Measurements from ENCODE around the gene ZSCAN2.
A peak's percentile ranks its signal among the peaks of the same experiment; 100 is the strongest.

The ZSCAN2 gene

DNA sequence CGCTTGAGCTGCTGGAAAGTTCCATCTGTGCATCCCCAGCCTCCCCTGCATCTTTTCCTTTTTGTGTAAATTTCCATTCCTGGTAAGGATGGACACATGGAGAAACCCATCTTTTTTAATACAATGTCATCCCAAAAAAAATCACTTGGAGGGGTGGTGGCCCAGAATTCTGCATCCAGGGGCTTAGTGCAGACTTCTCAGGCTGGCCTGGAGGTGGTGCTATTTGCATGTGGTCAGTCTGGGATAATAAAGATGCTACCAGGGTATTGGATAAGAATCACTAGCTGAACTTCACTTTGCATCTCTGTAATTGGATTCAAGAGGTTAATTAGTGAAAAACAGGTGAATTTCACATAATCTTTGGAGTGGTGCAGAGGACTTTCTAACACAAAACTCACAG lies 1.8 kb upstream of the ZSCAN2 start:
- DNase-seq = peak; percentile 26 to 59 (median 55)

DNA sequence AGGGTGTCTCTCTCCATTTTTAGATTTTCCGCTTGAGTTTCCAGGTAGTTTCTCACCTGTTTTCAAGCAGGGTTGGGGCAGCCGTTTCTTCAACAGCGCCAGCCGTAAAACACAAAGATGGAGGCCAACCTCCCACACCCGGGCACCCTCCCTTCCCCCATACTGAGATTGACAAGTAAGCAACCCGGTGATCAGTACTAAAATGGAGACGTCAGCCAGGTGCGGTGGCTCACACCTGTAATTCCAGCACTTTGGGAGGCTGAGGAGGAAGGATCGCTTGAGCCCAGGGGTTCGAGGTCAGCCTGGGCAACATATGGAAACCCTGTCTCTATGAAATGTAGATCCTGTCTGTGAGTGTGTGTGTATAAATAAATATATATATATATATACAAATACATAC lies 903 bp upstream of the ZSCAN2 start:
- no peak for DNase-seq

DNA sequence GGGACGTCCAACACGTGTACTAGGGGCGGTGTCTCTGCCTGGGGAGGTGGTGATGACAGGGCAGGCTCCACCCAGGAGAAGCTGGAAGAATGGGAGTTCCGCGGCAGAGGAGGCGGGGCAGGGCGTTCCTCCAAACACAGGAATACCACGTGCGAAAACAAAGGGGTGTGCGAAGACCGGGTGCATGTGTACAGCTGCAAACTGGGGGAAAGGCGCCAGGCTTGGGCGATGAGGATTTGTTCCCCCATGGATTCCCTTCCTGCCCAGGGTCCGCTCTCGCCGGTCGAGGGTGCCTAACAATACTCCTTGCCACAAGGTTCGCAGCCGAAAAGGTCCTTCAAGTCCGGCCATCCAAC lies 500 bp upstream of the ZSCAN2 start:
- DNase-seq = peak; percentile 88 to 95 (median 94)

DNA sequence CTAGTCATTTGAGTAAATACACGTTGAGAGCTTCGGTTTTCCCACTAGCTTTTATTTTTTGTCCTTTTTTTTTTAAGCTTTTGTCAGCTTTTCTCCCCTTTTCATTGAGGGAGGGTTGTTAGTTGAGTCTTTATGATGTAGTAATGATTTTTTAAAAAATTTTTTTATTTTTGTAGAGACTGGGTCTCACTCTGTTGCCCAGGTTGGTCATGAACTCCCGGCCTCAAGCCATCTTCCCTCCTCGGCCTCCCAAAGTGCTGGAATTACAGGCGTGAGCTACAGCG lies 688 bp downstream of the ZSCAN2 start:
- DNase-seq = no peak

DNA sequence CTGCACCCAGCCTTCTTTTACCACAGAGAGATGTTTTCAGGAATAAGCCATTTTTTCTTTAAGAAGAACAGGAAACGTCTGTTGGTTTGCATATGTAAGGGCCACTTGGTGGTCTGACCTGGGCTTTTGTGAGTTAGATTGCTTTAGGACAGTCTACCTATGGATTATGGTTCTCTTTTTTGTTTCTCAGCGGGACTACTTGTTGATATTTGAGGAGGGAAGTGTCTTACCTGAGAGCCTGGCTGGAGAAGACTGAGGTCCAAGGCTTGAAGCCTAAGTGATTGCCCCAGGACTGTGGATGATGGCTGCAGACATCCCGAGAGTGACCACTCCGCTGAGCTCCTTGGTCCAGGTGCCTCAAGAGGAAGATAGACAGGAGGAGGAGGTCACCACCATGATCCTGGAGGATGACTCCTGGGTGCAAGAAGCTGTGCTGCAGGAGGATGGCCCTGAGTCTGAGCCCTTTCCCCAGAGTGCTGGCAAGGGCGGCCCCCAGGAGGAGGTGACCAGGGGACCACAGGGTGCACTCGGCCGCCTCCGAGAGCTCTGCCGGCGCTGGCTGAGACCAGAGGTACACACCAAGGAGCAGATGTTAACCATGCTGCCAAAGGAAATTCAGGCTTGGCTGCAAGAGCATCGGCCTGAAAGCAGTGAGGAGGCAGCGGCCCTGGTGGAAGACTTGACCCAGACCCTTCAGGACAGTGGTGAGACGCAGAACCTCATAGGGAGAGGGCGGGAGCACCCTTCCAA lies 3.0 kb downstream of the ZSCAN2 start:
- no peak for DNase-seq

DNA sequence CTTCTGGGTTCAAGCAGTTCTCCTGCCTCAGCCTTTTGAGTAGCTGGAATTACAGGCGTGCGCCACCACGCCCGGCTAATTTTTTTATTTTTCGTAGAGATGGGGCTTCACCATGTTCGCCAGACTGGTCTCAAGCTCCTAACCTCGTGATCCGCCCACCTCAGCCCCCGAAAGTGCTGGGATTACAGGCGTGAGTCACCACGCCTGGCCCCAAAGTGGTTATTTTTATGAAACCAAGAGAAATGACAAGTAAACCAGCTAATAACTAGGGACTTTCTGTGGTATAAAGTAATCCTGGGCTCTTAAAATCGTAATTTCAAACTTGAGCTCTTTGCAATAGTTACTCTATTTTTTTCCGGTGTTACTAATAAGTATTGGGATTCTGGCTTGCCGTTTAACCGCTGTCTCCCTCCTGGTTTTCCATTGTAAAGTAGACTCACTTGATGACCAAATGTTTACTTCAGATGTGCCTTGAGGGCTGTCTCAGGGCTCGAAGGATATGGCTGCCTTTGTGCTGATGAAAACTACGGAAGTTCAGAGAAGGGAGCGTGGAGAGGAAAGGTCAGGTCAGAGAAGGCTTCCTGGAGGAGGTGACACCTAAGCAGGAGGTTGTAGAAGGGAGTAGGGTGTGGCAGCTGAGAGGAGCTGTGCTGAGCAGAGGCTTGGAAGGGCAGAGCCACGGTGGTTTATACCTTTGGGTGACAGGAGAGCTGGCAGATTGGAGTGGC lies 4.2 kb downstream of the ZSCAN2 start:
- DNase-seq = no peak

DNA sequence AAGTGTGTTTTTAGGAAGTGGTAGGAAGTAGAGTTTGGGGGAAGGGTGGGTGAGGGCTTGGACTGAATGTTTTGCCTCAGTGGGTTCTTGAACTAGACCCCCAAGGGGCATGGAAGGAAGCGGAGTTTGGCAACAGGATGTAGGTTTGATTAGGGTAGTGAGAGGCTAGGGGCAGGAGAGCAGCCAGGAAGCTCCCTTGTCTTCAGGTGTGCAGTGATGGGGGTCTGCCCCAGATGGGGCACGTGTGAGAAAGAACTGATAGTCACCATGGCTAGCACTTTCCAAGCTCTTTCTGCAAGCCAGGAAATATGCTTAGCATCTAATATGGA lies 4.7 kb downstream of the ZSCAN2 start:
- no peak for DNase-seq

DNA sequence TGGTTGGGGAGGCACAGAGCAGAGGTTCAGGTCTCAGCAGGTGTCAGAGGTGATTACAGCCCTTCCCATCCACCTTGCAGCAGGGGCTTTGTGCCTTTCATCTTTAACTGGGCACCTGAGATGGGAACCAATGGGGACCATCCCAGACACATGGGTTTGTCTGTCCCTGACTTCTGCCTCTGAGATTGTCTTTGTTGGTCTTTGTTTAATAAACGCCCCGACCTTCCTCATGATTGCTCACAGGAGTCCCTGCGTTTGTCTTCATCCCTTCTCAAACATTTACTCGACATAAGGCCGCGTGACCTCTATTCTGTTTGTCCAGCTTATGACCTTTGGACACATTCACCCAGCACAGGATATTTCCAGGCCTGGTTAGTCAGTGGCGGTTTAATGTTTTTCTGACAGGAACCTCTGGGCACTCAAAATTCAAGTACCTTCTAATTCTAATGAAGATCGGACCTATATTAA lies 5.9 kb downstream of the ZSCAN2 start:
- no peak for DNase-seq

DNA sequence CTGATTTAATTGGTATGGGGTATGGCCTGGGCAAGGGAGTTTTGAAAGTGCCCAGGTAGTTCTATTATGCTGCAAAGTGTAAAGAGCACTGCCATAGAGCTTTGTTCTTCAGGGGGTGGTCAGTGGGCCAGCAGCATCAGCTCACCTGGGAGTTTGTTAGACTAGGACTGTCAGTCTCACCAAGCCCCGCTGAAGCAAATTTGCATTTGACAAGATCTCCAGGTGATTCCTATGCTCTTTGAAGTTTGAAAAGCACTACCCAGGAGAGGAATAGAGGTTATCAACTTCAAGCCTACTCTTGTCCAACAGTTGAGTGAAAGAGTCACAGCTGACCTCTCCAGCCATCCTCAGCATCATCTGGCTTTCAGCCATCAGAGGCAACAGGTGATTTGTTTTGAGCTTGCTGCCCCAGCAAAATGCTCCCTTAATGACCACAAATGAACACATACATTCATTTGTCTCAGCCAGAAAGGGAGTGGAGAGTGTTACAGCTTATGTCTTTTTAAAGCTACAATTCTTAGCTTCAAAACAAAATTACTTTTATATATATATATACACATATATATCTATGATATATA lies 8.0 kb downstream of the ZSCAN2 start:
- no peak for DNase-seq

DNA sequence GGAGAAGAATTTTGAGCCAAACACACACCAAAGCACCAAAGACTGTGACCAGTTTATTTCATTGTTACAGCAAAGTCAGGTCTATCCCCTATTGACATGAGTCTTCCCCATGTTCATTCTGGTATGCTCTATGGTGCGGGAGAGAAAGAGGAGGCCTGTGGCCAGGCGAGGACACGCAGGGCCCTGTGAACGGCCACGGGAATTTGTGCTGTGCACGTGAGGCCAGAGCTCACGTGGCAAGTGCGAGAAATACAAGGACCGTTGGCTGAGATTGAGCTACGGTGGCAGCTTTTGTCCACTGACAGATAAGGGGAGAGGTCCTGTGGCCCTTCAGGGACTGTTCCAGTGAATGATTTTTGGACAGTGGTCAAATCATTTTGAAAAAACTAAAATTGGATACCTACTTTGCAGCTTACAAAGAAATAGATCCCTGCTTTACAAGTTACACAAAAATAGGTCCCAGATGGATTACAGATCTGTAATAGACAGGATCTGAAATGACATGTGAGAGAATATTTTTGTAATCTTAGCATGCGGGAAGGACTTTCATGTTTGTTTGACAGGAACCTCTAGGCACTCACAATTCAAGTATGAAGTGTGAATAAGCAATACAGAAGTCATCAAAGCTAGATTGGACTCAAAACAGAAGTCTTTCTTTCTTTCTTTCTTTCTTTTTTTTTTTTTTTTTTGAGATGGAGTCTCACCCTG lies 9.2 kb downstream of the ZSCAN2 start:
- no peak for DNase-seq

DNA sequence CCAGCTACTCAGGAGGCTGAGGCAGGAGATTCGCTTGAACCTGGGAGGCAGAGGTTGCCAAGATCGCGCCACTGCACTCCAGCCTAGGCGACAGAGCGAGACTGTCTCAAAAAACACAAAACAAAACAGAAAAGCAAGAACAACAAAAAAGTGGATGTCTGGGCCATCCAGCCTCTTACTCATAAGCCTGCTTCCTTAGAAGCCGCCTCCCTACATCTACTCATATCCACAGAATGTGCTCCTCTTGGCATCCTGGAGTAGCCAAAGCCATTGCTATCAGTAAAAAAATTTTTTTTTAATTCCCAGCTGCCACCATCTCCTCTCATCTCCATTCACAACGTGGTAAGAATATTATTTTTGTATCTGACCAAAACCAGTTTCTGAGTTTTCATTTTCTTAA lies 10.8 kb downstream of the ZSCAN2 start:
- DNase-seq = no peak

DNA sequence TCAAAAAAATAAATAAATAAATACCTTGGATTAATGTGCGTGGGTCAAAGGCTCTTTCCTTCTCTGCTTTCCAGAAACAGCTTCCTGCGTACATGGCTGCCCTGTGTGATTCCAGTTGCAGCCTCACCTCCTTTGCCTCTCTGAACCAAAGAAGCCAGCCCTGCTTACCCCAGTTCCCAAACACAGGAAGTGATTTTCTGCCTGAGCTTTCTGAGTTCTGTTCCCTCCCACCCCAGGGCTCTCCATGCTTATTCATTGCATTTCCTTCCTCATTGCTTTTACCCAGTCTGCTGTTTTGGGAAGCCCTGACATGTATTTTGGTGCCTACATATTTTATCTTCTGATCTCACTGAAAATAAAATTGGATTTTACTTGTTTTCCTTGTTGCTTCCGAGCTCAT lies 15.4 kb downstream of the ZSCAN2 start:
- peak; percentile 80 to 90 (median 84) for DNase-seq

DNA sequence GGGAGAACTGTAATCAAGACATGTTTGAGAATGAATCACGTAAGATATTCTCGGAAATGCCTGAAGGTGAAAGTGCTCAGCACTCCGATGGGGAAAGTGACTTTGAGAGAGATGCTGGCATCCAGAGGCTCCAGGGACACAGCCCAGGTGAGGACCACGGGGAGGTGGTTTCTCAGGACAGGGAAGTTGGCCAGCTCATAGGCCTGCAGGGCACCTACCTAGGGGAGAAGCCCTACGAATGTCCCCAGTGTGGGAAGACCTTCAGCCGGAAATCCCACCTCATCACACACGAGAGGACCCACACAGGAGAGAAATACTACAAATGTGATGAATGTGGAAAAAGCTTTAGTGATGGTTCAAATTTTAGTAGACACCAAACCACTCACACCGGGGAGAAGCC lies 19.8 kb downstream of the ZSCAN2 start:
- no peak for DNase-seq

DNA sequence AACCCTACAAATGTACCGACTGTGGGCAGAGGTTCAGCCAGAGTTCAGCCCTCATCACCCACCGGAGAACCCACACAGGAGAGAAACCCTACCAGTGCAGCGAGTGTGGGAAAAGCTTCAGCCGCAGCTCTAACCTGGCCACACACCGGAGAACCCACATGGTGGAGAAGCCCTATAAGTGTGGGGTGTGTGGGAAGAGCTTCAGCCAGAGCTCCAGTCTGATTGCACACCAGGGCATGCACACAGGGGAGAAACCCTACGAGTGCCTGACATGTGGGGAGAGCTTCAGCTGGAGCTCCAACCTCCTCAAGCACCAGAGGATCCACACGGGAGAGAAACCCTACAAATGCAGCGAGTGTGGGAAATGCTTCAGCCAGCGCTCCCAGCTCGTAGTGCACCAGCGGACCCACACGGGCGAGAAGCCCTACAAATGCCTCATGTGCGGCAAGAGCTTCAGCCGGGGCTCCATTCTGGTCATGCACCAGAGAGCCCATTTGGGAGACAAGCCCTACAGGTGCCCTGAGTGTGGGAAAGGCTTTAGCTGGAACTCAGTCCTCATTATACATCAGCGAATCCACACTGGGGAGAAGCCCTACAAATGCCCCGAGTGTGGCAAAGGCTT lies 20.7 kb downstream of the ZSCAN2 start:
- DNase-seq = no peak

DNA sequence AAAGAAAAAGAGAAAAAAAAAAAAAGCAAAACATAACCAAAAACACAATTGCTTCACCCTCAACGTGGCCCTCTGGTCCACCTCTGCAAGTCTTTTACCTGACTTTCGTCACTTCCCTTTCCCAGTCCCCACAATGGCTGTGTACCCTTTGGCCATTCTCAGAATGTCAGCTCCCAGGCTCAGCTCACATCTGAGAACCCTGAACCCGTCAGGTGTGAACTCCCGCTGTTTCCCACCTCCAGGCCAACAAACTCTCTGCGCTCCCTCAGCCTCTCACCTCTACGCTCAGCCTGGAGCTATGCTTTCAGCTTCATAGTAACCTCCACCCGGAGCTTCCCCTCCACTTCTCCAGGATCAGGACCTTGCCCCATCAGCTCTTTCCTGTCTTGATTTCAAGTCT lies 23.6 kb downstream of the ZSCAN2 start:
- no peak for DNase-seq

DNA sequence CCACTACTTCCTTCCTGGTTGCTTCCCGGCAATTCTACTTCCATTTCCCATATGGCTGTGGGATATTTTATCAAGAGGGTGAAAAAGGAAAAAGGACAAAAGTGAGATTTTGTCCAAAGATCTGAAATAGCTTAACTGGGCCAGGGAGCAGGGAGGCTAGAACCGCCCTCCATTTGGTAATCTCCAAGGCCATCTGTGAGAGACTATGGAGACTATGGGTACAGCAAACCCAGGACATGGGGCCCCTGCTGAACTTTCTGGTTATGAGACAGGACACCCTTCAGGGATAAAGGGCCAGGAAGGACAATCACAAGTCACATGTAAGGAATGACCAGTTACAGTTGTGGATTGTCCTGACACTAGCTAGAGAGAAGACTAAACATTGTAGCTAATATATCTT lies 24.3 kb downstream of the ZSCAN2 start:
- DNase-seq = no peak

DNA sequence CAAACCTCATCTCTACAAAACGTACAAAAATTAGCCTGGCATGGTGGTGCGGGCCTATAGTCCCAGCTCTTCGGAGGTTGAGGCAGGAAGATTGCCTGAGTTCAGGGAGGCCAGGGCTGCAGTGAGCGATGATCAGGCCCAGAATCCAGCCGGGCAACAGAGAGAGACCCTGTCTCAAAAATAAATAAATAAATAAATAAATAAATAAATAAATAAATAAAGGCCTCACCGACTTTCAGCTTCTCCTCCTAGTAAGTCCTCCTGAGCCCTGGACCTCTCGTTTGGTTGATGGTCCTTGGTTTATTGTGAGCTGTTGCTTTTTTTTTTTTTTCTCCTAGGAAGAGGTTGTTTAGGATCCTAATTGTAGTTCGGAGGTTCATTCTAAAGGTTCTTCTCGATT lies 28.2 kb downstream of the ZSCAN2 start:
- DNase-seq = no peak

DNA sequence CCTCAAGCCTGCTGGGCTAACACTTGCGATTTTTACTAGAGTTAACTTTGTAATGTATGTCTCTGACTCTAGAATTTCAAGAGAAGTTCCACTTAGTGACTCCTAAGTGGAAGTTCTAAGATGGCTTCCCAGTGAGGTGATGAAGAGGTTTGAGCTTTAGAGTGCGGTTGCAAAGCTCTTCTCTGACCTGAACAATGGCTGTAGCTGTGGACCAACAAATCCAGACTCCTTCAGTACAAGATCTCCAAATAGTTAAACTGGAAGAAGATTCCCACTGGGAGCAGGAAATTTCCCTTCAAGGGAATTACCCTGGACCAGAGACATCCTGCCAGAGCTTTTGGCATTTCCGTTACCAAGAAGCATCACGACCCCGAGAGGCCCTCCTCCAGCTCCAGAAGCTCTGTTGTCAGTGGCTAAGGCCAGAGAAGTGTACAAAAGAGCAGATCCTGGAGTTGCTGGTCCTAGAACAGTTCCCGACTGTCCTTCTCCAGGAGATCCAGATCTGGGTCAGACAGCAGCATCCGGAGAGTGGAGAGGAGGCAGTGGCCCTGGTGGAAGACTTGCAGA lies 31.0 kb downstream of the ZSCAN2 start:
- no peak for DNase-seq

DNA sequence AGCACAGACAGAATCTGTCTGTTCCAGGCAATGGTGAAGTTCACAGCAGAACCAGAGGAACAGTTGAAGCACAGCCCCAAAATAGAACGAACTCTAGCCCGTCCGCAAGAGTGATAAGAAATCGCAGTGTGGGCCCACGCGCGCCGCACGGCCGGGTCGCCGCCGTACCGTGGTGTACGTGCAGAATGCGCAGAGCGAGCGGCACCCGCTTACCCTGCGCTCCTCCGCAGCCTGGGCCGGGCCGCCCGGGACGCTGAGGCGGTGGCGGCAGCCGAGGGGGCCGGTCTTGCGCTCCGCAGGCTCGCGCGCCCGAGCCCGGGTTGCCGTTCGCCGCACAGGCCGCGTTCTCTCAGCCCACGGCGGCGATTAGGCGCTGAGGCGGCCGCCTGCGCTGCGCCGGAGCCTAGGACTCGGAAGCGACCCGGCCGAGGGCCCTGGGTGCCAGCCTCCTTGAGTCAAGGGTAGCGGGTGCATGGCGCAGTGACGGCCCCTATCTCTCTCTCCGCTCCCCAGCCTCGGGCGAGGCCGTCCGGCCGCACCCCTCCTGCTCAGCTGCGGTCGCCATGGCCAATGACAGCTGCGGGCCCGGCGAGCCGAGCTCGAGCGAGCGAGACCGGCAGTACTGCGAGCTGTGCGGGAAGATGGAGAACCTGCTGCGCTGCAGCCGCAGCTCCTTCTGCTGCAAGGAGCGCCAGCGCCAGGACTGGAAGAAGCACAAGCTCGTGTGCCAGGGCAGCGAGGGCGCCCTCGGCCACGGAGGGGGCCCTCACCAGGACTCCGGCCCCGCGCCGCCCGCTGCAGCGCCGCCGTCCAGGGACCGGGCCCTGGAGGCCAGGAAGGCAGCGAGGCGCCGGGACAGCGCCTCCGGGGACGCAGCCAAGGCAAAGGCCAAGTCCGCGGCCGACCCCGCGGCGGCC lies 32.8 kb downstream of the ZSCAN2 start:
- DNase-seq = peak; percentile 61 to 85 (median 72)

DNA sequence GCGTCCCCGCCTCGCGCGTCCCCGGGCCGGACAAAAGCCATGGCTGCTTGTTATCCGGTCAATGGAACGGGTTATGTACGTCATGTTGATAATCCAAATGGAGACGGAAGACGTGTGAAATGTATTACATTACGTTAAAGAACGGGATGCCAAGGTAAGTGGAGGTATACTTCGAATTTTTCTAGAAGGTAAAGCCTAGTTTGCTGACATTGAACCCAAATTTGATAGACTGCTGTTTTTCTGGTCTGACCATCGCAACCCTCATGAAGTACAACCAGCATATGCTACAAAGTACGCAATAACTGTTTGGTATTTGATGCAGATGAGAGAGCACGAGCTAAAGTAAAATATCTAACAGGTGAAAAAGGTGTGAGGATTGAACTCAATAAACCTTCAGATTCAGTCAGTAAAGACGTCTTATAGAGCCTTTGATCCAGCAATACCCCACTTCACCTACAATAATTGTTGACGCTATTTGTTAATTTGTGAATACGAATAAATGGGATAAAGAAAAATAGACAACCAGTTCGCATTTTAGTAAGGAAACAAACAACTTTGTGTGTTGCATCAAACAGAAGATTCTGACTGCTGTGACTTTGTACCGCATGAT lies 33.5 kb downstream of the ZSCAN2 start:
- no peak for DNase-seq

DNA sequence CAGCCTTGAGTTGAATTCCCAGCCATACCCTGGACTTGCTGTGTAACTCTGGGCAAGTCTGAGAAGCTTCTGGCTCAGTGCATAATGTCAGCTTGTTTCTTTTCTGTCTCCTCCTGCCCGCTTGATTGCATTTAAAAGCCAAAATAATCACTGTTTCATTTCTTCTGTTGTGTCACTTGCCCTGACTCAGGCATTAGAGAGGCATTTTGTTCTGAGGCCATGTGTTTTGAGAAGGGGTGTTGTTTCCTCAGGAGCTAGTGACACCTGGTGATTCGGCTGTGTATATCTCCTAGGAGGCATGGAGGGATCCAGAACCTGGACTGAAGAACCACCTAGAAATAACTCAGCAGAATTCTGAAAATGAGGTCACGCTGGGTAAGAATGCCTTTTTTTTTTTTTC lies 37.3 kb downstream of the ZSCAN2 start:
- DNase-seq = no peak
